GM18951 (cell line): ENCODE data around the gene TRIM77.
"Not testable (repeated sequence)": the region's sequence is repeated elsewhere in the genome, so short reads cannot be mapped to it uniquely, and the experiment has no call there.

Source experiments
- POLR2A ChIP-seq: IDR thresholded peaks from 4 replicates; pipeline ENCODE4 v1.6.1; 2011; ENCODE audit warnings: mild to moderate bottlenecking; ENCODE audit not compliant: insufficient read length, insufficient read depth; ENCODE audit errors: extremely low read depth
- in situ Hi-C: fragments of 300-500 bp; cut with MboI; formaldehyde crosslinking; loops from one replicate; pipeline ENCODE4 v1.12.0; 2022; ENCODE audit warnings: low sequenced_read_pairs, mixed read lengths, inconsistent platforms; ENCODE audit not compliant: unreplicated experiment

The TRIM77 gene, protein sequence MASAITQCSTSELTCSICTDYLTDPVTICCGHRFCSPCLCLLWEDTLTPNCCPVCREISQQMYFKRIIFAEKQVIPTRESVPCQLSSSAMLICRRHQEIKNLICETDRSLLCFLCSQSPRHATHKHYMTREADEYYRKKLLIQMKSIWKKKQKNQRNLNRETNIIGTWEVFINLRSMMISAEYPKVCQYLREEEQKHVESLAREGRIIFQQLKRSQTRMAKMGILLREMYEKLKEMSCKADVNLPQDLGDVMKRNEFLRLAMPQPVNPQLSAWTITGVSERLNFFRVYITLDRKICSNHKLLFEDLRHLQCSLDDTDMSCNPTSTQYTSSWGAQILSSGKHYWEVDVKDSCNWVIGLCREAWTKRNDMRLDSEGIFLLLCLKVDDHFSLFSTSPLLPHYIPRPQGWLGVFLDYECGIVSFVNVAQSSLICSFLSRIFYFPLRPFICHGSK

GRCh38 chr11:89709999-89710398 is at the start of gene TRIM77:
TRIM77 (plus strand) TSS chr11:89710299; CDS start chr11:89710299, 0 bp downstream.
- in situ Hi-C loops = not testable (repeated sequence)

DNA sequence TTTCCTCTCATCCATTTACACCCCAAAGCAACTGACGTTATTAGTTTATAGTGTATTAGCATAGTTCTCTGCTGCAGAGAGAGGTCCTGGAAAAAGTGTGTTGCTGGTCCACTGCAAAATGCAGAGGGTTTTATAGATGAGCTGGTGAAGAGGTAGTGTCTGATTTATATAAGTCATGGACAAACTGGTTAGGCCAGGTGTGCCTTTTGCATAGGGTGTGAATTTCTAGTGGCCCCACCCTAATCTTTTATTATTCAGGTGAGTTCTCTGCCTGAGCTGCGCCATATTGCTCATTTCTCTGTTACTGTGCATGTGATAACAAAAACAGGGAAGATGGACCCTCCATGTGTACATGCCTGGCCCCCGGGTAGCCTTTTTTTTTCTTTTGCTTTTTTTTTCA is 43.1 kb upstream of the TRIM77 start:
- TF ChIP-seq POLR2A = no peak
- in situ Hi-C loops = no loop called here

- in situ Hi-C loops = not testable (repeated sequence)
Observed at GRCh38 chr11:89668158-89668557, 41.9 kb upstream of the TRIM77 start.

GRCh38 chr11:89669586-89669985 is 40.5 kb upstream of the TRIM77 start:
- in situ Hi-C loops = not testable (repeated sequence)

DNA sequence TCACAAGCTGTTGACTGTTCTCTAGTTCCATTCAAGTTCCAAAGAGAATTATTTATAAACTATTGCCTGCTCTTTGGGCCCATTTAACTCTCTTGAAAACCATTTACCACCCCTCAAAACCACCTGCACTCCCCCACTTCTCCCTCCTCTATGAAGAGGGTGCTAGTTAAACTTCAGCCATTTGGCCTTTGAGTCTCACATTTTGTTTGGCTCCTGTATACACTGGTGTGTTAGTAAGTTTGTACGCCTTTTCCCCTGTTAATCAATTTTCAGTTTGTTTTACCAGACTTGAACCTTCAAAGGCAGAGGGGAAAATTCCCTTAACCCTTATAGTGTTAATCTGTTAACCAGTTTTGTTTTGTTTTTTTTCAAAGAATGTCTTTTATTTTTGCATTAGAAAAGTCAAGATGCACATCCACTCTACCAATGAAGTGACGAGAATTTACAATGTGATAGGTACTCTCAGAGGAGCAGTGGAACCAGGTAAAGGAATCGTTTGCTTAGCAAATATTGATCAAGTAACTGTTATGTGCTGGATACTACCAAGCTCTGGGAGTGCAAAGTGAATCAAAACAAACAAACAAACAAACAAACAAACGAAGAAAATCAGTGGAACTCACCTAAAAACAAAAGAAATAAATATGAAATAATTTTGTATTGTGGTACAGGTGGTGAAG is 40.0 kb upstream of the TRIM77 start:
- in situ Hi-C loops = not testable (repeated sequence)

DNA sequence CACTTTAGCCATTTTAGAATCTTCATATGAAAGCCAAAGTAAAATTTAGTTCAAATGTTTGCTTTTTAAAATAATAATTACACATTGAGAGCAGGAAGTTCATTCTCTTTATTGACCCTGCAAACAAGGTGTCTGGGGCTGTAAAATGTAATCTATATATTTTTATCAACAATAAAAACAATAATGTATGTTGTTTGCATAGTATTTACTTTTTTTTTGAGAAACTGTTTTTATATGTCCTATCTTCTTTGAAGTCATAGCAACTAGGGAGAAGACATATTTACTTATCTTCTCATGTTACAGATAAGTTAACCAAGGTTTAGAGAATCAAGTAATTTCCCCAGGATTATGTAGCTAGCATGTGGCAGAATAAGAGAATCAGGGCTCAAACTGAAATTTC is 37.6 kb upstream of the TRIM77 start:
- in situ Hi-C loops = not testable (repeated sequence)

DNA sequence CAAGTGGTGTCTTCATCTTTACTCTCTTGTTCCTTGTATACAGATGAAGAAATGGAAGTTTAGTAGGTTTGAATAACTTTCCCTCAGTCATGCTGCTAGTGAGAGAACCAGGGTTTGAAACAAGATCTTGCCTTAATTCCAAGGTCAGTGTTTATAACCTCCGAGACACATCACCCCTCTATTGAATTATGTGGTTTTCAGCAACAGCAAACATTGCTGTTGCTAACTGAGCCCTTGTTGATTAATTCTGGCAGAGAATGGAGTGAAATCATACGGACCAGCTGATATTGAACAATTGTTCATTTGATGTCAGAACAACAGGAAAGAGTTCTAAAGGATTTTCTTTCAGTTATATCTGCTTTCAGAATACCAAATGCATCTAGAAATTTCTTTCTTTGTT is 36.7 kb upstream of the TRIM77 start:
- in situ Hi-C loops = not testable (repeated sequence)

DNA sequence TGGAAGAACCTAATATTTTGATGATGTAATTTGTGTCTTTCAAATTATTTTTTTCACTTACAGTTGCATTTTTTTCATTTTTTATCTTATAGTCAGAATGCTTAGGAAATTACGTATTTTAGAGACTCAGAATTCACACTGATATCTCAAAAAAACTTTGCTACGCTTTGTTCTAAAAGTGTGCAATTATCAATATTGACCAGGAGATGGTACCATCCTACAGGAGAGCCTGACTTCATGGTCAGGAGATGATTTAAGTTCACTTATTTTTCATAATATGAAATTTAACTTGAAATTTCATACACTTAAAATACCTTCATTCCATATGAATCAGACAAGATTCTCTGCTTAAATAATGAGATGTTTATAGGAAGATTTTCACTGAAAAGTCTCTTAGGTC is 34.7 kb upstream of the TRIM77 start:
- in situ Hi-C loops = not testable (repeated sequence)

- in situ Hi-C loops = not testable (repeated sequence)
Observed at GRCh38 chr11:89675948-89676347, 34.2 kb upstream of the TRIM77 start.

DNA sequence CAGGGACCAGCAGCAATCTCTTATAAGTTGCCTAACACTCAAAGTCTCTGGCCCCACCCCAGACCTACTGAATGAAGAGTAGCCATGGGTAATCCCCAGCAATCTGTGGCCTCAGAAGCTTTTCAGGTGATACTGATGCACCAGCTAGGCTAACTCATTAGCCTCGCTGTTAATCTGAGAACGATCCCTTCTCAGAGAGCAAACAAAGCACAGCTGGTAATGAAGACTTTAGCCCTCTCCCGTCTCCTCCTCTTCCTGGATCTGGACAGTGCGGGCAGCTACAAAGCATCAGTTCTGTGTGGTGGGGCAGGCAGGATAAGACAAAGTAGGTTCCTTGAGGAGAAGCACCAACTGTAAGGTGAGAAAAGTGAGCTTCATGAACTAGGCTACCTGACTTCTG is 3.0 kb upstream of the TRIM77 start:
- in situ Hi-C loops = not testable (repeated sequence)

DNA sequence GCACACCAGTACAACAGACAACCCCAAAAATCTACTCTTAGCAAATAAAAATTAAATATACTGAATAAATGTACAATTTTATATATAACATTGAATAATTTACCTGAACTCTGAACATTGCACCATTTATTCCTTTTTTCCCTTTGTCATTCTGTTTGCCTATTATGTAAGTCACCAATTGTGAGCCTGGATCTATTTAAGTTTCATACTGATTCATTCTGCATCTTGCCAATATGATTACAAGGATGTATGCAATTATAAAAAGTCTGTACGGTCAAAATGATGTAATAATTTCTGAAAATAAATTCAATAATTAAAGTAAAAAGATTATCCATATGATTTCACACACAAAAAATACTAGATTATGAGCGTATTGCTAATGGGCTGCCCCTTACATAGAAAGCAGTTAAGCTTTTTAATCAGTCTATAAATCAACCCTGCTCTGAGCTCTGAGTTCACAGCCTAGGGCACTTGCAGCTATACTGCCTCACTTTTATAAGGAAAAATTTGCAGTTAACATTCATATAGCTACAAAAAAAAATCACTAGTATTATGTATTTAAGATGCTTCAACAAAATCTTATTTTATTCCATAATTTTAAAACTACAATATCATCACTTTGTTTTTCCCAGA is 14.9 kb downstream of the TRIM77 start:
- in situ Hi-C loops = not testable (repeated sequence)

DNA sequence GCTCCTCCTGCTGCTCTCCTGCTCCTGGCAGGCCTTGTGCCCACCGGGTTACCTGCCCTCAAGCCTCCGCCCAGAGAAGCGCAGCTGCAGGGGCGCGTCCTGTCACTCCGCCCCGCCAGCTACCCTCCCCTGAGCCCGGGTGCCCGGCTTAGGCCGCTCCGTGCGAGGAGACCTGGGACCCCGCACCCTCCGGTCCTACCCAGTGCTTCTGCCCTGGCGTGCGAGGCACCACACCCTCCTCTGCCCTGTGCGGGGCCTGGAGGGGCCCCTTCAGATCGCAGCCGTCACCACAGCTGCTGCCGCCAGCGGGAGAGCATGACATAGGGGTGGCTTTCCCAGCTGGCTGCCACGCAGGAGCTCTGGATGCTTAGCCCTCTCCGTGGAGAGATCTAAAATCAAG is 20.1 kb downstream of the TRIM77 start:
- in situ Hi-C loops = not testable (repeated sequence)

DNA sequence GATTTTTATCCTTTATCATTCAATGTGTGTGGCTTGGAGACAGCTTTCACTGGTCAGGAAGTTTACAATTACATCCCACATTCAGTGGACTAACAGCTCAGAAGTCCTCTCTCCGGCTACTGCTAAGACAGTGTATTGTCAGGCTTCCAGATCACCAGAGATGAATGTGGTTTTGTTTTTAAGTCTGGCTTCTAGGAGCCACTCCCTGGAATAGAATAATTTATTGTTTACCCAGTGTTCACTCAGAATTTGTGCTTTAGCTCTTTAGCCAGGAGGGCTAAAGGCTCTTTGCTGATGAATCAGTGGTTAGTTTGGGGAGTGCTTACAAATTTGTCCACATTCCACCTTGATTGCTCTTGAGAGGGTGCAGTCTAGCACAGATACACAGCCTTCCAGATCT is 26.5 kb downstream of the TRIM77 start:
- in situ Hi-C loops = no loop called here
- TF ChIP-seq POLR2A = no peak

GRCh38 chr11:89737116-89737515 is 27.0 kb downstream of the TRIM77 start:
- TF ChIP-seq POLR2A = no peak
- in situ Hi-C loops = no loop called here

DNA sequence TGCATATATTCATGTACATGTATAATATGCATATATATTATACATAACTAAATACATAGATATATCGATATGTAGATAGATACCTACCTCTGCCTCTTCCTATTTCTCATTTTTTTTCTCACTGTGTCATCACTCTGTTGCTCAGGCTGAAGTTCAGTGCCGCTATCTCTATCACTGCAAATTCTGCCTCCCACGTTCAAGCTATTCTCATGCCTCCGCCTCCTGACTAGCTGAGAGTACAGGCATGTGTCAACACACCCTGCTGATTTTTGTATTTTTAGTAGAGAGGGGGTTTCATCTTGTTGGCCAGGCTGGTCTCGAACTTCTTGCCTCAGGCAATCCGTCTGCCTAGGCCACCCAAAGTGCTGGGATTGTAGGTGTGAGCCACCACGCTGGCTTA is 31.3 kb downstream of the TRIM77 start:
- in situ Hi-C loops = not testable (repeated sequence)

DNA sequence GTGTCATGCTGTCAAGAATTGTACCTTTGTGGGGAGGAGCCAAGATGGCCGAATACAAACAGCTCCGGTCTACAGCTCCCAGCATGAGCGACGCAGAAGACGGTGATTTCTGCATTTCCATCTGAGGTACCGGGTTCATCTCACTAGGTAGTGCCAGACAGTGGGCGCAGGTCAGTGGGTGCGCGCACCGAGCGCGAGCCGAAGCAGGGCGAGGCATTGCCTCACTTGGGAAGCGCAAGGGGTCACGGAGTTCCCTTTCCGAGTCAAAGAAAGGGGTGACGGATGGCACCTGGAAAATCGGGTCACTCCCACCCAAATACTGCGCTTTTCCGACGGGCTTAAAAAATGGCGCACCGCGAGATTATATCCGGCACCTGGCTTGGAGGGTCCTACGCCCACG is 34.1 kb downstream of the TRIM77 start:
- in situ Hi-C loops = not testable (repeated sequence)

DNA sequence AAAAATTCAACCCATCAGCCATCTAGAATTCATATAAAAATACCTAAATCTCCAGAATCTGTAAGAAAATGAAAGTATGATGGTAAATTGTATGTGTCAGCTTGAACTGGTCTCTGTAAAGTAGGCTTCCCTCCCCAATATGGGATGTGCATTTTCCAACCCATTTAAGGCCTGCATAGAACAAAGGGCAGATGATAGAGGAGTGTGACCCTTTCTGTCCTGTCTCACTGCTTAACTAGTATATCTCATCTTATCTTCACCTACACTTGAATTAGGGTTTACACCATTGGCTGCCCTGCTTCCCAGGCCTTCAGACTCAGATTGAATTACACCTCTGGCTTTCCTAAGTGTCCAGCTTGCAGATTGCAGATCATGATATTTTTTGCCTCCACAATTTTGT is 40.7 kb downstream of the TRIM77 start:
- in situ Hi-C loops = not testable (repeated sequence)
